ENCODE results near the gene TANC1.

Gene TANC1

GRCh38 chr2:159053161-159054031, 85.0 kb downstream of the TANC1 start:
- TF ChIP-seq CTCF (IDR thresholded peaks at IDR 0.05; ENCODE audit: borderline replicate concordance, insufficient read depth, low read depth, low read length): no peak
- H3K4me3 ChIP-seq (ENCODE audit: low read depth, low read length): no peak overlapping the region

DNA sequence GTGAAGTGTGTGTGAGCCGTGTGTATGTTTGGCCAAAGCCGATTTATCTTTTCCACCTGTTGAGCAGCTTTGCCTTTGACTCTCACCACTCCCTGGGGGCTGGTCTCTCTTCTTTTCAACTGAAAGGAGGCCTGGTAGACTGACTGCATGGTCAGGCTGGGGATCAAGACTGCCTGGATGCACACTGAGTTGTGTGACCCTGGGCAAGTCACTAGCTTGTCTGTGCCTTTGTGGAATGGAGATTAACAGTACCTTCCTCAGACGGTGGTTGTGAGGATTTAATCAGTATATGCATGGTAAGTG, 85.5 kb downstream of the TANC1 start:
- no peak overlapping the region for H3K4me3 ChIP-seq (ENCODE audit: low read depth, low read length)
- TF ChIP-seq CTCF (IDR thresholded peaks at IDR 0.05; ENCODE audit: borderline replicate concordance, insufficient read depth, low read depth, low read length): no peak

DNA sequence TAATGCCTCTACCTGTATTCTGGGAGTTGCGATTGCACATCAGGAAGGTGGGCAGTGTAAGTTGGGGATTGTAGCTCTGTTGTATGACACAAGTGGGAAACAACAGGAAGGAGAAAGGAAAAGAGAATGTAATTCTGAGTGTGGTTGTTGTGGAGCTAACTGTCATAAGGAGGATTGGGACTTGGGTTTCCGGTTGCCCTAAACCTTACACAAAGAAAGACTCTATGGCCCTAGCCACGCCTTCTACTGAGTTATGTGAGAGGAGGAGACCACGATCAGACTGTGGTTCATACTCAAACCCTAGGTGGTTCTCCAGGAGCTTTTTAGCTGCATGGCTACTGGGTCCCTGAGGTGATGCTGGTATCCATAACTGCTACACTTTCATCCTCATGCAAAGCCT, 86.5 kb downstream of the TANC1 start:
- no peak overlapping the region for H3K4me3 ChIP-seq (ENCODE audit: low read depth, low read length)
- TF ChIP-seq CTCF (IDR thresholded peaks at IDR 0.05; ENCODE audit: borderline replicate concordance, insufficient read depth, low read depth, low read length): no peak

GRCh38 chr2:159060518-159060917, 92.1 kb downstream of the TANC1 start:
- no peak overlapping the region for H3K4me3 ChIP-seq (ENCODE audit: low read depth, low read length)
- TF ChIP-seq CTCF (IDR thresholded peaks at IDR 0.05; ENCODE audit: borderline replicate concordance, insufficient read depth, low read depth, low read length): no peak

- TF ChIP-seq CTCF (IDR thresholded peaks at IDR 0.05; ENCODE audit: borderline replicate concordance, insufficient read depth, low read depth, low read length): no peak
- no peak overlapping the region for H3K4me3 ChIP-seq (ENCODE audit: low read depth, low read length)
Observed at GRCh38 chr2:159063677-159064076, 95.2 kb downstream of the TANC1 start.

DNA sequence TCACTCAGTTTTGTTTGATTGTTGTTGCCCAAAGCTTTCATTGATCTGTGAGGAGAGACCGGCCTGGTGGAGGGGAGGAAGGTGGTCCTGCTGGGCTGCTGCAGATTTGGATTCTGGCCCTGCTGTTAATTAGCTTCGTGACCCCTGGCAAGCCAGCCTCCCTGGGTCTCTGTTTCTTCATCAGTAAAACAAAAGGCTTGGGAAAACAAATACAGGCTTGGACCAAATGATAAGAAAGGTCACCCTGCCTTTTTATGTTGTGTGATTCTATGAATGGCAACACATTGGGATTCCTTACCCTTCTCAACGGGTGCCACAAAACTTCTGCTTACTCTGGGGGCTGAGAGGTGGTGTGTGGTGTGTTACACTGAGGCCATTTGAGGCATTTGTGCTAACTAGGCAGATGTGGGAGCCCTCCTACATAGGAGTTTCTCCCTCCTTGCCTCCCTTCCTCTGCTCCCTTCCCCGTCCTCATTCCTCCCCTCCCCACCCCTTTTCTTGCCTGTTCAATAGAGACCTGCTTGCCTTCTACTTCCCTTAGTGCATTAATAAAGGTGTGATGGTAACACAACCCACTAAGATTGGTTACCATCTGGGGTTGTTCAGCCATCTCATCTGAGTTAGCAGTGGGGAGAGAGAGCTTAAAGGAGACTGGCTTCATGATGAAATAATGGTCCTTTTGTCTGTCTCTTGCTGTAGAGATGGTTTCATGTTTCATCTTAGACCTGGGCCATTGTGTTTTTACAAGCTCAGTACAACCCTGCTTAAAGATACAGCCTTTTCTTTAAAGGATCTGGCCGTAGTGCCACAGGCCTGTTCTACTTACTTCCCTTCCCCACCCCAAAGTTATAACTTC, 96.2 kb downstream of the TANC1 start:
- H3K4me3 ChIP-seq (ENCODE audit: low read depth, low read length): no peak overlapping the region
- no peak for TF ChIP-seq CTCF (IDR thresholded peaks at IDR 0.05; ENCODE audit: borderline replicate concordance, insufficient read depth, low read depth, low read length)

All from GM12875 (cell line).